ENCODE measurements around the gene SF1.

Gene SF1

DNA sequence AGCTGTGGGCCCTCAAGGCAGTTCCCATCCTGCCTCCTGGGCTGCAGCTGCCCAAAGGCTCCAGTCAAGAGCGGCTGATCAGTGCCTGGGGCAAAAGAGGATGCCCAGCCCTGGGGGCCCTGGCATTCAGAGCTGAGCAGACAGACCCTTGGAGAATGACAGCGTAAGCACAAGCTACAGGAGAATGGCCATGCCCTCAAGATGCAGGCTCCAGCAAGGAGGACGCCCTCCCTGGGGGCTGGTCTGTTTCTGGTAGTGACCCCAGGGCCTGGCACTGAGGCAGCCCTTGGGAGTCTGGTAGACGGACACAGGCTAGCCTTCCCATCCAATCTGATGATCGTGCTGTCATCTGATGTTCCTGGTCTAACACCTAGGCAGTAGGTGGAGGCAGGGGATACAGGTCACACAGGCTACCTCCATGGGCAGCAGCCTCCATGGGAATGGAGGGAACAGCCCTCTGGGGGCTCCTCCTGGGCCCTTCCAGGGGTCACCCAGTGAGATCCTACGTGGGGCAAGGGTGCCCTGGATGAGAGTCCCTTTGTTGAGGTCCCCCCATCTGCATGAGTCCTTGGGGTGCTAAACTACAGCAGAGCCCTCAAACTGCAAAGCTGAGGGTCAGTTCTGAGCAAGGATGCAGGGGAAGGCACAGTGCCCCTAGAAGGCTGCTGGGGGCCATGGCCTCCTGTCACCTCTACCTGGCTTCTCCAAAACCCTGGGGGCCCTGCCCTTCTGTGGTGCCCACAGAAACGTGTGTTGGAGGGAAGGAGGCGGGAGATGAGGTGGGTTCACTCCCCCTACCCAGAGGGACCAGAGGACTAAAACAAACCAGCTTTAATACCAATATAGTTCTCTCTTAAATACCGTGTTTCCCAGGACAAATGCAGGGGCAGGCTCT, 10.2 kb upstream of the SF1 start:
- no peak for DNase-seq
- in situ Hi-C loops (cut with MboI; ENCODE audit: low pct_unique_long_range_greater_than_20kb, low sequenced_read_pairs), result no loop called here

- peak; percentile 56 for DNase-seq
- in situ Hi-C loops (cut with MboI; ENCODE audit: low pct_unique_long_range_greater_than_20kb, low sequenced_read_pairs), result no loop called here
Observed at GRCh38 chr11:64787526-64788320, 9.4 kb upstream of the SF1 start.

GRCh38 chr11:64786308-64786707, 8.0 kb upstream of the SF1 start:
- in situ Hi-C loops (cut with MboI; ENCODE audit: low pct_unique_long_range_greater_than_20kb, low sequenced_read_pairs), result no loop called here
- no peak for DNase-seq

- in situ Hi-C loops (cut with MboI; ENCODE audit: low pct_unique_long_range_greater_than_20kb, low sequenced_read_pairs), result no loop called here
- no peak for DNase-seq
Observed at GRCh38 chr11:64784813-64785581, 6.7 kb upstream of the SF1 start.

DNA sequence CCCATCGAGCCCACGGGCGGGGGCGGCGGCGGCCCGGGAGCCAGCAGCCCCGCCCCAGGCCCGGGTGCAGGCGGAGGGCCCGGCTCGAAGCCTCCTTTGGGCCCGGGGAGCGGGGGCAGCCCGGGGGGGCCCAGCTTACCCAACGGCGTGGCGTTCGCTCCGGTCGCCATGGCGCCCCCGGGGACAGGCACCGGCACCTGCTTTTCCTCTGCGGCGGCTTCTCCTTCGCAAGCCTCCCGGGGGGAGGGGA, 194 bp downstream of the SF1 start:
- in situ Hi-C loops (cut with MboI; ENCODE audit: low pct_unique_long_range_greater_than_20kb, low sequenced_read_pairs), result no loop called here

GRCh38 chr11:64777449-64778222, 706 bp downstream of the SF1 start:
- in situ Hi-C loops (cut with MboI; ENCODE audit: low pct_unique_long_range_greater_than_20kb, low sequenced_read_pairs), result no loop called here
- DNase-seq, result peak; percentile 70

More for the DNA sequence above, 194 bp downstream of the SF1 start:
- DNase-seq, result no peak

DNA sequence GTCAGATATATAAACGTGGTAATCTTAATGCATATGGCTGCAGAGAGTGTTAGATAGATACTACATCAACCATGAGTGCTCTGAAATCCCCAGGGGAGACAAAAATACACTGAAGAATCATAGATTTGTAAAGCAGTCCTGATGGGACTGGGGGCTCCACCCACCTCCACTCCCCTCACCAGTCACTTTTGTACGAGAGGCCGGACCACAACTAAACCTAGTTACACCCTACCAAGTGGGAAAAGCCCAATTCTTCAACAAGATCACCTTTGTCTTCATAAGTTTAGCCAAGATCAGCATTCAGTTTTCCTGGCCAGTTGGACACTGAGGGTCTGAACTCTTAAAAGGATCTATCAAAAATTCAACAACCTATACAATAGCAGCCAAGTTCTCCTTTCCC, 1.5 kb downstream of the SF1 start:
- no peak for DNase-seq
- in situ Hi-C loops (cut with MboI; ENCODE audit: low pct_unique_long_range_greater_than_20kb, low sequenced_read_pairs), result no loop called here

GRCh38 chr11:64776425-64776824, 1.9 kb downstream of the SF1 start:
- in situ Hi-C loops (cut with MboI; ENCODE audit: low pct_unique_long_range_greater_than_20kb, low sequenced_read_pairs), result no loop called here
- DNase-seq, result no peak

GRCh38 chr11:64774144-64774543, 4.2 kb downstream of the SF1 start:
- DNase-seq, result no peak
- in situ Hi-C loops (cut with MboI; ENCODE audit: low pct_unique_long_range_greater_than_20kb, low sequenced_read_pairs), result no loop called here

DNA sequence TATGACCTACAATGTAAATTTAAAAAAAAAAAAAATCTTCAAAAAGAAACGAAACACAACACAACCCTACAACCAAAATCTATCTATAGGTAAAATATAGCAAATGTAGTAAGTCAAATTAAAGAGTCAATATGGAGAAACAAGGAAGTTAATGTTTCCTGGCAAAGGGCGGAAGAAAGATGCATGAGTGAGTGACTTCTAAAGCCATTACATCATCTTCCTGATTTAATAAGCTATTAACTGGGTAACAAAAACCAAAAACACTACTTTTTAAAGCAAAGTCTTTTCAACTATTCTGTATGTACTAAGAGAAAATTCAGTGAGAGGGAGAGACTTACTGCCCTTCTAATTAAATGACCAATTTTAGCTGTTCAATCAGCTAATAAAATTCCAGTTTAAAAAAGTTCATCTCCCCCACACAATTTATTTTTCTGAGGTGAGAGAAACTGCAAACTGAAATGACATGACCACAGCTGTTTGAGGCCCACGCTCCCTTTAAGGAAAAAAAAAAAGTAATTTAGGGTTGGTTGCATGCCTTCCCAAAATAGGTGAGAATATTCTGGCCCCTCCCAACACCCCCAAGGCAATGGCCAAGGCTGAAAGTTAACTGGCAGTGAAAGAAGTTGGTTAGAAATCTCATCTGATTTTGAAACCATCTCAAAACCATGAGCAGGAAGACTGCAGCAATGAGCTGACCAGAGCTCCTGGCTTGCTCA, 5.9 kb downstream of the SF1 start:
- in situ Hi-C loops (cut with MboI; ENCODE audit: low pct_unique_long_range_greater_than_20kb, low sequenced_read_pairs), result no loop called here
- peak; percentile 30 for DNase-seq

DNA sequence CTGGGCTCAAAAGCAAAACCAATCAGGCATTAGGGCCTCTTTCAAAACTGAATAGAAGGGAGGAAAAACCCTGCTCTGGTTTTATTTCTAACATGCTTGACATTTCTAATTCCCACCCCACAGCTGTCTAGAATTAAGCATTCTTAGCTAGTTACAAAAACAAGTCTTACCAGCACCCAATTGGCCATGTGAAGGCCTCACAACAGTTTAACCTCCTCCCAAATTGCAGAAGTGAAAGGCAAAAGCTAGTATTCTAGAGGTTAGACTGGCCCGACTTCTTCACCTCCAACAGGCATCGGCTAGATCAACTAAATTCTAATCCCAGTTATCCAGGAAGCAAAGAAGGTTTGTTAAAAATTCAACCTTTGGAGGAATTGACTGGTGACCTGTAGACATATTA, 6.5 kb downstream of the SF1 start:
- in situ Hi-C loops (cut with MboI; ENCODE audit: low pct_unique_long_range_greater_than_20kb, low sequenced_read_pairs), result no loop called here
- no peak for DNase-seq

DNA sequence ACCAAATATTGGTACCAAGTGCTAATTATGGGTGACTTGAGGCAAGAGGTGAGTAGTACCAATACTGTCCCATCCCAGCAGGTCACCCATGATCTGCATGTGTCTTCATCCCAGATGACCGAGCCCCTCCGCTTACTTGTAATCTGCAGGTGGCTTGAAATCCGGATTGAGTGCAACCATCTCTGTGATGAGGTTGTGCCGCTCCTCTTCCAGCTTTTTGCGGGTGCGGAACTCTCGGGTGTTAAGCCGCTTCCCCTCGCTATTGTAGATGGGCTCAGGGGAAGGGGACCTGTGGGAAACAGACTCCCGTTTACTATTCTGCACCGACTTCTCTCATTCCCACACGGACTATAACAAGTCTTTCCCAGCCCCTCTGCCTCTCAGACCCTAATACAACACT, 8.2 kb downstream of the SF1 start:
- DNase-seq, result no peak
- in situ Hi-C loops (cut with MboI; ENCODE audit: low pct_unique_long_range_greater_than_20kb, low sequenced_read_pairs), result no loop called here

DNA sequence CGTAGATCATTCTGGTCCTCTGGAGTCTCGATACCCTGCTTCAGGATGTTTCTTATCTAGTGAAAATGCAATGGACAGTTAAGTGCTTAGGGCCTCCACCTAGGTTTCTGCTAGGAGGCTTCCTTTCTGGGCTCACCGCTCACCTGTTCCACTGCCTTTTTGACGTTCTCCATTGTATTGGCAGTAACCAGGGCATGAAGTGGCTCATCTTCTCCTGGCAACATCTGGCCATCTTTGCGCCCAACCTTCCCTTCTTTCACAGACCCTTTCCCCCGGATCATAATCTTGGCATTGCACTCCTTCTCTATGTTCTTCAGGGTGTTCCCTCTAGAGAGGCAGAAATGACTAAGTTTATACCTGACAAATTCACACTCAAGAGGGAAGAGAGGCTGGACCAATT, 9.1 kb downstream of the SF1 start:
- in situ Hi-C loops (cut with MboI; ENCODE audit: low pct_unique_long_range_greater_than_20kb, low sequenced_read_pairs), result no loop called here
- DNase-seq, result no peak

GRCh38 chr11:64768300-64768694, 10.0 kb downstream of the SF1 start:
- no peak for DNase-seq
- in situ Hi-C loops (cut with MboI; ENCODE audit: low pct_unique_long_range_greater_than_20kb, low sequenced_read_pairs), result no loop called here

DNA sequence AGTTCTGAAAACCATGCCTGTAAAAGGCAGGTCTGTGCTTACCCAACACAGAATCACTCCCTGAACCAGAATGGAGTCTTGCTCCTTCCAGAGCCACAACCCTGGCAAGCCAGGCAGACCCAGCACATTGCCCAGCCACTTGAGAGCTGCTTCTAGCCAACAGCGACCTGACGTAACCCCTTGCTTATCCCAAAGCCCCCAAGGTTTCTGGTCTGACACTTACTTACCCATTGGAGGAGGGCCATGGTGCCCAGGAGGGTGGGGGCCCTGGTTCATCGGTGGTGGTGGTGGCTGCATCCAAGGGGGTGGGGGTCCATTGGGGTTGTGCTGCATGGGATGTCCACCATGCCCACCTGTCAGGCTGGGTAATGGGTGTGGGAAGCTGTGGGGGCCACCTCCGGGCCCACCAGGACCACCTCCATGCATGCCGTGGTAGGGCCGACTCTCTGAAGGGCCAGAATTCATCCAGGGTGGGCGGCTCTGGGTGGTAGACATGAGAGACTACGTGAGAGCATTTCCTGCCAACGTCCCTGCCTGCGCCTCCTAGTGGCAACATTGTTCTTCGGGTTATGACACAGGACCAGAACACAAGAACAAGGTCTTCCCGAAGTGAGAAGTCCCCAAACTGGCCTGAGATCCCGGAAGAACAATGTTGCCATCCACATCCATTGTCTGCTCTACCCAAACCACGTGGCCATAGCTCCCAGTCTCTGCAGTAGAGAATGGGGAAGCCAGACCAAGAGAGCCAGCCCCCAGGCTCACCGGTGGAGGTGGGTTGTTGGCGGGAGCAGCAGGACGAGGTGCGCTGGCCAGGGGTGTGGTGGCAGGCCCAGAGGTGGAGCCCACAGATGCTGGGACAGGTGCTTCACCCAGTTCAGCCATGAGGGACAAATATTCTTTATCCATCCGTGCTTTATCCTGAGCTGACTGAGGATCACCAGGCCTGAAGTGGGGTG, 10.7 kb downstream of the SF1 start:
- in situ Hi-C loops (cut with MboI; ENCODE audit: low pct_unique_long_range_greater_than_20kb, low sequenced_read_pairs), result no loop called here
- peak; percentile 66 for DNase-seq

DNA sequence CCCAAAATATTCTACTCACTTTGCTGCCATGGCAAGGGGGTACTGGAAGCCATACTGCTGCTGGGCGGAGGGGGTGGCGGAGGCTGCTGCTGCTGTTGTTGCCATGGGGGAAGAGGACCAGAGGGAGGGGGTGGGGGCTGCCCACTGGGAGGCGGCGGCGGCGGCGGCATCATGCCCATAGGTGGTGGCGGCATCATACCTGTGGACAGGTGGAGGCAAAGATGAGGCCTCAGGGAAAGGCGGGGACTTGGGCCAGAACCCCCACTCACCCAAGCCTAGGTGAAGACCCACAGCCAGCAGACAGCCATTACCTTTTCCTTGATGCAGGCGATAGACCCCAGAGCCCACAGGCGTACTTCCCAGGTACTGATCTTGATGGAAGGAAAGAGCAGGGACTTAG, 11.5 kb downstream of the SF1 start:
- no peak for DNase-seq
- in situ Hi-C loops (cut with MboI; ENCODE audit: low pct_unique_long_range_greater_than_20kb, low sequenced_read_pairs), result no loop called here

DNA sequence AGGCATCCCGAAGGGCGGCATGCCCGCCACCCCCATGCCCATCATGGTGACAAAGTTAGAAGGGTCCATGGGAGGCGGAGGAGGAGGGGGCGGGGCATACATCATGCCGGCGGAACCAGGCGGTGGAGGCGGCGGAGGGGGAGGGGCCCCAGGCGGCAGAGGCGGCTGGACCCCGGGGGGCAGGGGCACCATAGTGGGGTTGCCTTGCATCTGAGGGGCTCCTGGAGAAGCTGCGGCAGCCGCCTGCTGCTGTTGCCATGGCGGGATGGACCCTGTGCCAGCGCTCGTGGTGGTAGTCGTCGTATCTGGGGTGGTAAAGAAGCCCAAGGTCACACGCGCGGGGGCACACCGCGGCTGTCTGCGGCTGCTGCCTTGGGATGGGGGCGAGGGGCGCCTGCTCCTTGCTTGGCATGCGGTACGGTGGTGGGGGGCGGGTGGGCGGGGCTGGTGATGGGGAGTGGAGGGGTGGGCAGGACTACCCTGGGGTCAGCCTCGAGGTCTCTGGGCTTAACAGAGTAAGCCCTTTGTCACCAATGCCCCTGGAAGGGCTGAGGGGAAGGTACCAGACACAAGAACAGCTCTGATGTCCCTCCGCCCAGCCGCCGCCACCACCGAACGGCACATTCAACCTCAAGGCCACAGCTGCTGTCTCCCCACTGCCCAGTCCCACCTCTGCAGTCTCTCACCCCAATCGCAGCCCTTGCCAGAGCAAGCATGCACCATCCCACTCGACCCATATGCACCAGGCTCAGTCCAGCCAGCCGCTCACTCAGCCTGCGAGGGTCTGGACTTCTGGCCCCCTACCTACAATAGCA, 12.3 kb downstream of the SF1 start:
- in situ Hi-C loops (cut with MboI; ENCODE audit: low pct_unique_long_range_greater_than_20kb, low sequenced_read_pairs), result no loop called here

More for the DNA sequence above, 12.3 kb downstream of the SF1 start:
- DNase-seq, result no peak

Measured in KBM-7 (cell line).